Body of pancreas (tissue), 4 donors: Measurements from ENCODE around the gene TMEM50B.

ENCODE experiments used
- CTCF ChIP-seq, 7 experiments: fragments of 450-650 bp in 4 of 7; fragments of 200-600 bp in 3 of 7; sonication (generic) in 3 of 7; IDR thresholded peaks; one replicate each; pipeline ENCODE4 v1.5.1; 2016 to 2019; ENCODE audit warnings: antibody characterized with exemption in 7 of 7
- POLR2A ChIP-seq, 3 donors: fragments of 450-650 bp; IDR thresholded peaks; one replicate each; pipeline ENCODE4 v1.6.1; 2016; ENCODE audit warnings: antibody characterized with exemption in 3 of 3, mild to moderate bottlenecking in 2 of 3

GRCh38 chr21:33490991-33491372 lies 11.2 kb upstream of the TMEM50B start:
- TF ChIP-seq CTCF (IDR thresholded peaks at IDR 0.05) (no peak), POLR2A (IDR thresholded peaks at IDR 0.05) (no peak)
